PC-3 (cell line): ENCODE data around the gene TMPRSS3. TPM values are rescaled to one million over a fixed set of nuclear protein-coding genes. Genes with fewer than 3 reads are reported as not detected.

Experiments used
- ATAC-seq: fragments of 200-7000 bp; cut with Tn5 transposase; 2 replicates; pipeline ENCODE4 v1.9.1; 2020; ENCODE audit warnings: mild to moderate bottlenecking, moderate library complexity
- BruUV-seq: library from RNA; stranded (reverse); fragments of 400-500 nt; replicated peaks from 2 replicates; lab custom pipeline; 2021; lab: Mats Ljungman, UMichigan
- CTCF ChIA-PET: fragments of 300-600 bp; sonication (Branson Sonifier 250); formaldehyde crosslinking; loops from one replicate; lab custom pipeline; 2022; ENCODE audit warnings: antibody characterized with exemption; lab: Charles Lee
- POLR2A ChIA-PET: fragments of 300-600 bp; sonication (Branson Sonifier 250); formaldehyde crosslinking; loops from one replicate; lab custom pipeline; 2022; ENCODE audit warnings: antibody characterized with exemption; ENCODE audit not compliant: unreplicated experiment; lab: Charles Lee
- DNase-seq: peaks from one replicate; pipeline ENCODE4 v3.0.0-alpha.2; 2015
- H2AFZ ChIP-seq: fragments of 300-600 bp; sonication (generic); 2 replicates; pipeline ENCODE4 v1.6.0; 2016; ENCODE audit warnings: antibody characterized with exemption, low read length
- H3F3A ChIP-seq: fragments of 300-600 bp; sonication (generic); one replicate; pipeline ENCODE4 v1.6.0; 2017; ENCODE audit warnings: antibody characterized with exemption, low read length, control low read depth, mild to moderate bottlenecking; ENCODE audit not compliant: unreplicated experiment
- H3K27ac ChIP-seq: fragments of 300-600 bp; sonication (generic); 2 replicates; pipeline ENCODE4 v1.5.1; 2016; ENCODE audit warnings: mild to moderate bottlenecking, low read length
- H3K27me3 ChIP-seq: fragments of 300-600 bp; sonication (generic); 2 replicates; pipeline ENCODE4 v1.6.1; 2016; ENCODE audit warnings: low read length, mixed read lengths
- H3K36me3 ChIP-seq: fragments of 300-600 bp; sonication (generic); 2 replicates; pipeline ENCODE4 v1.6.1; 2016; ENCODE audit warnings: low read depth, mixed run types, low read length, mixed read lengths
- H3K4me1 ChIP-seq: fragments of 300-600 bp; sonication (generic); 2 replicates; pipeline ENCODE4 v1.5.1; 2016; ENCODE audit warnings: low read length; ENCODE audit not compliant: insufficient read depth
- H3K4me2 ChIP-seq: fragments of 300-600 bp; sonication (generic); 2 replicates; pipeline ENCODE4 v1.6.0; 2016; ENCODE audit warnings: low read length
- H3K4me3 ChIP-seq: fragments of 300-600 bp; sonication (generic); 2 replicates; pipeline ENCODE4 v1.5.1; 2016; ENCODE audit warnings: mild to moderate bottlenecking, low read length, mixed read lengths
- H3K79me2 ChIP-seq: fragments of 300-600 bp; sonication (generic); 2 replicates; pipeline ENCODE4 v1.6.1; 2017; ENCODE audit warnings: low read length, mixed read lengths
- H3K9ac ChIP-seq: fragments of 300-600 bp; sonication (generic); 2 replicates; pipeline ENCODE4 v1.6.0; 2016; ENCODE audit warnings: mild to moderate bottlenecking, low read length
- H3K9me2 ChIP-seq: fragments of 300-600 bp; sonication (generic); replicated peaks from 2 replicates; pipeline ENCODE4 v1.6.1; 2016; ENCODE audit warnings: mixed run types, low read length, mixed read lengths
- H3K9me3 ChIP-seq: fragments of 300-600 bp; sonication (generic); 2 replicates; pipeline ENCODE4 v1.6.1; 2016; ENCODE audit warnings: low read length, mixed read lengths
- H4K20me1 ChIP-seq: fragments of 300-600 bp; sonication (generic); 2 replicates; pipeline ENCODE4 v1.6.1; 2016; ENCODE audit warnings: low read length, mixed read lengths
- CTCF ChIP-seq: fragments of 300-600 bp; sonication (generic); conservative IDR thresholded peaks from 2 replicates; pipeline ENCODE4 v1.5.1; 2017; ENCODE audit warnings: antibody characterized with exemption, low read depth, mild to moderate bottlenecking, low read length
- EZH2 ChIP-seq: fragments of 300-600 bp; sonication (generic); IDR thresholded peaks from one replicate; pipeline ENCODE4 v1.6.1; 2017; ENCODE audit warnings: antibody characterized with exemption, mild to moderate bottlenecking, low read length; ENCODE audit not compliant: unreplicated experiment
- EZH2phosphoT487 ChIP-seq: fragments of 300-600 bp; sonication (generic); IDR thresholded peaks from 2 replicates; pipeline ENCODE4 v1.6.1; 2018; ENCODE audit warnings: mild to moderate bottlenecking, antibody characterized with exemption, low read length, borderline replicate concordance
- intact Hi-C: fragments of 100-400 bp; cut with micrococcal nuclease; formaldehyde crosslinking; loops from 2 replicates; pipeline ENCODE4 v1.9.0; 2023
- total RNA-seq: library from RNA; depleted of rRNA; stranded (reverse); fragments of >200 nt; gene quantifications from 2 replicates; pipeline ENCODE4 v1.2.3, GENCODE V29; 2014

TMPRSS3 gene
- total RNA-seq, 1 experiment from 2014 or later, result not detected

GRCh38 chr21:42396799-42397745 lies 1.2 kb upstream of the TMPRSS3 start:
- POLR2A ChIA-PET, result no interaction called here

GRCh38 chr21:42395302-42395701 lies 550 bp downstream of the TMPRSS3 start:
- Histone ChIP-seq H4K20me1 (no peaks in the 10 kb centered on the region), H3K9ac (no peak overlapping the region), H3K4me3 (no peak overlapping the region), H3K36me3 (no peaks in the 10 kb centered on the region), H2AFZ (no peak overlapping the region), H3K4me1 (peaks cover 15% of the 10 kb centered on the region), H3K27me3 (no peaks in the 10 kb centered on the region), H3K9me2 (no peaks in the 10 kb centered on the region), H3K9me3 (no peaks in the 10 kb centered on the region), H3K79me2 (no peaks in the 10 kb centered on the region), H3K4me2 (no peak overlapping the region), H3F3A (no peaks in the 10 kb centered on the region), H3K27ac (no peak overlapping the region)
- intact Hi-C loops, result no loop called here
- ChIA-PET POLR2A (no interaction called here), CTCF (no interaction called here)
- no peak for TF ChIP-seq EZH2
- TF ChIP-seq CTCF, result no peak
- TF ChIP-seq EZH2phosphoT487, result no peak
- DNase-seq, result no peak
- BruUV-seq, result no TSS peak
- no peak for ATAC-seq

More at GRCh38 chr21:42396799-42397745, 1.2 kb upstream of the TMPRSS3 start:
- H3K27ac ChIP-seq, result no peak overlapping the region
- no peak for TF ChIP-seq EZH2
- no peak for TF ChIP-seq EZH2phosphoT487
- no peak for TF ChIP-seq CTCF
- H3K36me3 ChIP-seq, result no peaks in the 10 kb centered on the region
- no peak for DNase-seq
- ATAC-seq, result no peak
- no peaks in the 10 kb centered on the region for H3F3A ChIP-seq
- H3K4me1 ChIP-seq, result peaks cover 14% of the 10 kb centered on the region
- H4K20me1 ChIP-seq, result no peaks in the 10 kb centered on the region
- no peak overlapping the region for H2AFZ ChIP-seq
- H3K9ac ChIP-seq, result no peak overlapping the region
- H3K27me3 ChIP-seq, result no peaks in the 10 kb centered on the region
- H3K4me2 ChIP-seq, result no peak overlapping the region
- intact Hi-C loops, result no loop called here
- H3K9me2 ChIP-seq, result no peaks in the 10 kb centered on the region
- no TSS peak for BruUV-seq
- H3K79me2 ChIP-seq, result no peaks in the 10 kb centered on the region
- CTCF ChIA-PET, result no interaction called here
- H3K9me3 ChIP-seq, result no peaks in the 10 kb centered on the region
- no peak overlapping the region for H3K4me3 ChIP-seq
